HG02588 (cell line): ENCODE data around the gene RAD18.

Experiments used
- ATAC-seq: cut with Tn5 transposase; IDR thresholded peaks from one replicate; pipeline ENCODE4 v1.9.1; 2021; ENCODE audit warnings: mild to moderate bottlenecking, moderate library complexity; ENCODE audit not compliant: unreplicated experiment

RAD18 gene

GRCh38 chr3:8966150-8966819 lies 3.0 kb upstream of the RAD18 start:
- ATAC-seq, result no peak

GRCh38 chr3:8964436-8965370 lies 1.4 kb upstream of the RAD18 start:
- no peak for ATAC-seq

DNA sequence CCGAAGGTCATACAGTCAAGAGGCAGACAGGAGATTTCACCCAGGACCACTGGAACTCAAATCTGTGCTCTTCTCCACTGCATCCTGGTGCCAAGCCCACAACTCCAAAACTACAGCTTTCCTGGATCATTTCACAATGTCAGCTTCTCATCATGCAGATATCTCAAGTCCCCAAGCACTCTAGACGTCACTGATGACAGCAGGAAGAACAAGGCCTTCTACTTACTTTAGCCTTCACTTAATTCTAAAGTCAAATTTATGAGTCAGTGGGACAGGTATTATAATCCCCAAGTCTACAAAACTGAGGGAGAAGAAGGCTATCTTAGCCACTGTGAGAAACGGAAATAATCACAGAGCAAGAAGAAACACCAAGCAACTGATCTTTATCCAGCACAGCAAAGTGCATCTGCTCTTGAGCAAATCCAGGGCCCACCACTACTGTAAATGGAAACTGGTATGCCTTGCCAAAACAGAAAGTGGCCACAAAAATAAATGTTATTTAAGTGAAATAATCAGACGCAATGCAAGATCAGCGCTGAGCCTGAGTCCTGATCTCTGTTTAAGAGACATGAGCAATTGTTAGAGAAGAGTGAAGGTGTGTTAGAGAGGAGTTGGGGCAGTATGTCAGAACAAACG lies 928 bp downstream of the RAD18 start:
- no peak for ATAC-seq

DNA sequence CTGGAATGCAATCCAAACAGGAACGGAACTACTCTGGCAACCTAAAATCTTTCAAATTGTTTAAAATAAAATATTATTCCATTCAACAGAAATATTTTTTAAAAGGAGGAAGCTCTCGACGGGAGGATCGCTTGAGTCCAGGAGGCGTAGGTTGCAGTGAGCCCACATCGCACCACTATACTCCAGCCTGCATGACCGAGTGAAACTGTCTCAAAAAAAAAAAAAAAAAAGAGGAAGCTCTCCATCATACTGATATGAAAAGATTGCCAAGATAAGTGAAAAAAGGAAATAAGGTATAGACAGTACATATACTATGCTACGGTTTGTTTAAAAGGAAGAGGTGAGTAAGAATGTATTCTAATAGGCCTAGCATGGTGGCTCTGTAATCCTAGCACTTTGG lies 3.6 kb downstream of the RAD18 start:
- ATAC-seq, result no peak

GRCh38 chr3:8954938-8955763 lies 8.1 kb downstream of the RAD18 start:
- ATAC-seq, result peak; percentile 88

- ATAC-seq, result no peak
Measured at GRCh38 chr3:8953313-8953712, 10.0 kb downstream of the RAD18 start.

GRCh38 chr3:8952130-8952529 lies 11.1 kb downstream of the RAD18 start:
- no peak for ATAC-seq

DNA sequence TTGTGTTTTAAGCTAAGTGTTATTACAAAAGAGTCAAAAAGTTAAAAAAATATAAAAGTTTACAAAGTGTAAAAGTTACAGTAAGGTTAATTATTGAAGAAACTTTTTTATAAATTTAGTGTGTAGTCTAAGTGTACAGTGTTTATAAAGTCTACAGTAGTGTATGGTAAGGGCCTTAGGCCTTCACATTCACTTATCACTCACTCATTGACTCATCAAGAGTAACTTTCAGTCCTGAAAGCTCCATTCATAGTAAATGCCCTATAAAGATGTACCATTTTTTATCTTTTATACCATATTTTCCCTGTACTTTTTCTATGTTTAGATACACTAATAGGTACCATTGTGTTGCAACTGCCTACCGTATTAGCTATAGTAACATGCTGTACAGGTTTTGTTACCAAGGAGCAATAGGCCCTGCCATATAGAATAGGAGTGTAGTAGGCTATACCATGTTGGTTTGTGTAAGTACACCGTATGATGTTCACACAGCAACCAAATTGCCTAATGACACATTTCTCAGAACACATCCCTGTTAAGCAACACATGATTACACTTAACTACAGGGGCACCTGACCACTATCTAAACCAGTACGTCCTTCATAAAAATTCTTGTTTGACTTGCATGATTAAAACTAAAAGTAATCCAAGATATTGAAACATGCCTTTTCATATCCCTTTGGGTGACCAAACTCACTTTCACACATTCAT lies 17.2 kb downstream of the RAD18 start:
- no peak for ATAC-seq

- no peak for ATAC-seq
Measured at GRCh38 chr3:8942746-8943488, 20.4 kb downstream of the RAD18 start.

- ATAC-seq, result no peak
Measured at GRCh38 chr3:8942115-8942514, 21.2 kb downstream of the RAD18 start.

- no peak for ATAC-seq
Measured at GRCh38 chr3:8938021-8938420, 25.3 kb downstream of the RAD18 start.

DNA sequence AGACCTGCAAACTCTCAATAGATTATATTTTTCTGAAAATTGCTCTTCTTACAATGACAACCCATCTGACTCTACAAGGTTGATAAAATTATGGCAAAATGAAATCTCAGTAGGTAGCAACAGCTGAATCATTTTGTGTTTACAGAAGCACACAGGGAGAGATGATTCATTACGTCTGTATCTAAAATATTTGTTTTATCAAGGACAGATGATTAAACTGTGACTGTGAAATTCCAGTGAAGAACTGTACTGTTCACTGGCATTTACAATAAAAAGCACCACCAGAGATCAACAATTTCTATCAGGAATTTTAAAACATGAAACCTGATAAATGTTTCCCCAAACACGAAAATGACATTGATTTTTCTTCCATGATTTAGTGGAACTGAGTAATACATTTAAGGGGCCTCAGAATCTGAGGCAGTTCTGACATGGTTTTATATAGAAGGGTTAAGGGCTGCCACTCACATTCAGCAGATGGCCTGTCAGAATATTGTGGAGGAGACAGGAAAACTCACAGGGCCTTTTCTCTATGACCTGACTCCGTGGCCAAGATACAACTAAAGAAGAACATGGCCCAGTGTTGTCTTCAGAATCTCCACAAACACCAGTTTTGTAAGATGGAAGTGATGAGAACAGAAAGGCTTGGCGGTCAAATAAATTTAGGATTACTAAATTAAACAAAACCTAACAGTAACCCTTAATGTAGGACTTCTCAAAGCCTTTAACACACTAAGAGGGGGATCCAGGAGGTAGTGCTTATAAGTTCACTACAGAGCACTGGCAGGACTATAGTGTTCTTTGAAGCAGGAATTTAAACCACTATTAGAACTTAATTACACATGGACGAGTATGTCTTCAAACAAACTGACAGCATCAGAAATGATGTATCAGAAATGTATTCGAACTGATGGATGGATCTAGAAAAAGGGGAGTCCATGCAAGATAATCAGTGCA lies 25.9 kb downstream of the RAD18 start:
- ATAC-seq, result no peak

GRCh38 chr3:8932507-8932906 lies 30.8 kb downstream of the RAD18 start:
- ATAC-seq, result no peak

GRCh38 chr3:8931342-8931741 lies 31.9 kb downstream of the RAD18 start:
- ATAC-seq, result no peak

- no peak for ATAC-seq
Measured at GRCh38 chr3:8929860-8930259, 33.4 kb downstream of the RAD18 start.

- ATAC-seq, result no peak
Measured at GRCh38 chr3:8914491-8914890, 48.8 kb downstream of the RAD18 start.

DNA sequence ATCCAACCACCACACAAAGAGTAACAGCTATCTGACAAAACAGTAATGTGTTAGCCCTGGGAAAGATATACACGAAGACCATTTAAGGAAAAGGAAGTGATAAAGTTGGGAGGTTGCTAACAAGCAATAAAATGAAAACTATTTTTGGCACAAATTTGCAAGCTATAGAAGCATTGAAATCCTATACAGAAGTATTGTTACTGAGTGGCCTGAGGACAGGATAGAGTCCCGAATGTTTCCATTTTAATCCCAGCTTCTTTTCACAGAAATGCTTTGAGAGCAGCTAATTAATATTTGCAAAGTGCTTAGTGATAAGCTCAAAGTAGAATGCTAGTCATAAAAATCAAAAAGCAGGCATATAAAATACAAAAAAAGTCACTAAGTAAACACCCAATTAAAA lies 51.5 kb downstream of the RAD18 start:
- ATAC-seq, result no peak

DNA sequence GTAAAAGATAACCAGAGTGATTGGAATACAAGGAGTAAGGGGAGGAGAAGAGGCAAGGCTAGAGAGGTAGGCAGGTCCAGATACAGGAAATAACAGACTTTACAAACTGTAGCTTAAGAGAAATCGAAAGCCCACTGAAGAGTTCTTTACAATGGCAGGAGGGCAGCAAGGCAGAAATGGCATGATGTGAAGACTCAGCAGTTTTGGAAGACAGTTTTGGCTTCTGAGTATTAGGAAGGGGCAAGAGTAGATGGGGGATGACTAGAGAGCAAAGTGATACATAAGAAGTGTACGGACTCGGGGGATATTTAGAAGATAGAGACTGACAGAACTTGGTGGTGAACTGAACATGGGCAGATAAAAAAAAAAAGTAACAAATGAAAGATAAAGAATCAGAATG lies 54.1 kb downstream of the RAD18 start:
- no peak for ATAC-seq
